Upper lobe of left lung (tissue), 6 donors: ENCODE data around the gene RCAN3. TPM values are rescaled to one million over a fixed set of nuclear protein-coding genes. Genes with fewer than 3 reads are reported as not detected.

ENCODE experiments used
- ATAC-seq, 2 donors: fragments of 200-7000 bp; cut with Tn5 transposase; one replicate each; pipeline ENCODE4 v1.9.1; 2022; ENCODE audit warnings: mild to moderate bottlenecking in 2 of 2, moderate library complexity in 2 of 2; ENCODE audit not compliant: low FRiP score in 2 of 2
- DNase-seq, 2 donors: peaks; one replicate each; pipeline ENCODE4 v3.0.0-alpha.2; 2019 to 2020
- H3K27ac ChIP-seq, 4 donors: fragments of 200-600 bp; sonication (generic); one replicate each; pipeline ENCODE4 v1.5.1; 2016 to 2019
- H3K27me3 ChIP-seq, 4 donors: fragments of 200-600 bp; sonication (generic); one replicate each; pipeline ENCODE4 v1.5.1; 2017 to 2019
- H3K36me3 ChIP-seq, 4 donors: fragments of 200-600 bp; sonication (generic); one replicate each; pipeline ENCODE4 v1.5.1; 2016 to 2019
- H3K4me1 ChIP-seq, 4 donors: fragments of 200-600 bp; sonication (generic); one replicate each; pipeline ENCODE4 v1.5.1; 2018 to 2019
- H3K4me3 ChIP-seq, 4 donors: fragments of 200-600 bp; sonication (generic); one replicate each; pipeline ENCODE4 v1.5.1; 2017 to 2019; ENCODE audit warnings: mild to moderate bottlenecking in 2 of 4, moderate library complexity in 1 of 4
- H3K9me3 ChIP-seq, 4 donors: fragments of 200-600 bp; sonication (generic); one replicate each; pipeline ENCODE4 v1.5.1; 2018 to 2019
- EP300 ChIP-seq, 4 donors: sonication (generic); formaldehyde crosslinking; IDR thresholded peaks; one replicate each; pipeline ENCODE4 v1.5.1; 2017; ENCODE audit warnings: antibody characterized with exemption in 4 of 4, control low read depth in 2 of 4
- POLR2A ChIP-seq, 4 donors: fragments of 450-650 bp; IDR thresholded peaks; one replicate each; pipeline ENCODE4 v1.5.1; 2016 to 2017; ENCODE audit warnings: antibody characterized with exemption in 4 of 4, mild to moderate bottlenecking in 2 of 4
- POLR2AphosphoS5 ChIP-seq, 2 donors: sonication (generic); formaldehyde crosslinking; IDR thresholded peaks; one replicate each; pipeline ENCODE4 v1.5.1; 2017; ENCODE audit warnings: antibody characterized with exemption in 2 of 2
- WGBS, 2 donors: methylation state at CpG; one replicate each; pipeline ENCODE4 v1.1.5; 2017 to 2018; 5-methylcytosine and 5-hydroxymethylcytosine counted together
- total RNA-seq, 6 donors: library from RNA; depleted of rRNA in 4 of 6; stranded (reverse); fragments of >200 nt in 4 of 6; gene quantifications; one replicate each; pipeline versions ENCODE4 v1.1.0 to v1.2.1, GENCODE V29; 2016 to 2021
- TF ChIP-seq, protein P1 (sequence below), 6 experiments: fragments of 450-650 bp in 4 of 6; fragments of 200-600 bp in 2 of 6; sonication (generic) in 2 of 6; IDR thresholded peaks; one replicate each; pipeline ENCODE4 v1.5.1; 2016 to 2019; ENCODE audit warnings: antibody characterized with exemption in 6 of 6
- donor health status: DM: no; HTN: no; CAD: no; lungs with moderate emphysema.
- donor health status: DM: no; HTN: yes; CAD: no; lungs with severe emphysema.

RCAN3 gene
- total RNA-seq, 6 donors from 2014 or later: 13.6 to 35.5 (median 18.6) TPM

DNA sequence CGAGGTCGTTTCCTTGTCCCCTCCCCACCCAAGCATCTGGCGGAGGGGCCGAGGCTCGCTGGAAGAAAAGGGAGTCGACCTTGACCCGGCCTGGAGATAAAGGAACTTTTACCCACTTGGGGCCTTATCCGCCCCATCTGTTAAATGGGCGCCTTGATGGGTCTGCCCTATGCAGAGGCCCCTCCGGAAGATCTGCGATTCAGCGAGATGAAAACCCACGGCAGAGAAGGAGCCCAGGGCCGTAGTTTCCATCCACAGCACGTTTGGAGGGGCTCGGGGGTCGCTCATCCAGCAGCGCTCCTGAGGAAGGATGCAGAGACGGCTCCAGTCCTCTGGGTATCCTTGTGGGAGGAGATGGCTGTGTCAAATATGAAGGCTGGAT lies 53.8 kb downstream of the RCAN3 start:
- WGBS, 2 donors: 51 to 70% methylated on average over 12 to 19 of the region's 19 CpGs
- peak overlapping the region in 3 of 4 donors; percentile 62 to 77 (median 66) for H3K27ac ChIP-seq
- peaks cover 8 to 31% (median 22%) of the 10 kb centered on the region in 4 donors for H3K4me1 ChIP-seq

DNA sequence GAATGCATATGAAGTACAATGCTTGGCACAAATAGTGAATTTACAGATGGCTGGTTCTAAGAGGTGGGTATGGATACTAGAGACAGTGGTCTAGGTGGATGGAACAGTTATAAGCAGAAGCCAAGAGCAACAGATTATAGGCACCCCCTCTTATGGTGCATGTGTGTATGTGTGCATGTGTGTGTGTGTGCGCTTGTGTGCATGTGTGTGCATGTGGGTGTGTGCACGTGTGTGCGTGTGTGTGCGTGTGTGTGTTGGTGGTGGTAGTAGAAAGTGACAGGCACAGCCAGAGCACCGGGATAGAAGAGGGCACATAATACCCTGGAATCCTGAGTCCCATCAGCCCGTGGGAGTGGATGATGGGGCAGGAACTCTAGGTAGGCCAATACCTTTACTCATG lies 54.6 kb downstream of the RCAN3 start:
- Histone ChIP-seq H3K9me3 (no peaks in the 10 kb centered on the region), H3K4me1 (peaks cover 8 to 31% (median 22%) of the 10 kb centered on the region in 4 donors), H3K36me3 (no peaks in the 10 kb centered on the region), H3K4me3 (no peak overlapping the region), H3K27me3 (peaks cover 0 to 13% (median 6%) of the 10 kb centered on the region in 4 donors), H3K27ac (peak overlapping the region in 2 of 4 donors; percentile 22 to 27)
- DNase-seq (no peak), ATAC-seq (no peak)
- no peak for TF ChIP-seq EP300 (IDR thresholded peaks at IDR 0.05)
- TF ChIP-seq, protein P1, sequence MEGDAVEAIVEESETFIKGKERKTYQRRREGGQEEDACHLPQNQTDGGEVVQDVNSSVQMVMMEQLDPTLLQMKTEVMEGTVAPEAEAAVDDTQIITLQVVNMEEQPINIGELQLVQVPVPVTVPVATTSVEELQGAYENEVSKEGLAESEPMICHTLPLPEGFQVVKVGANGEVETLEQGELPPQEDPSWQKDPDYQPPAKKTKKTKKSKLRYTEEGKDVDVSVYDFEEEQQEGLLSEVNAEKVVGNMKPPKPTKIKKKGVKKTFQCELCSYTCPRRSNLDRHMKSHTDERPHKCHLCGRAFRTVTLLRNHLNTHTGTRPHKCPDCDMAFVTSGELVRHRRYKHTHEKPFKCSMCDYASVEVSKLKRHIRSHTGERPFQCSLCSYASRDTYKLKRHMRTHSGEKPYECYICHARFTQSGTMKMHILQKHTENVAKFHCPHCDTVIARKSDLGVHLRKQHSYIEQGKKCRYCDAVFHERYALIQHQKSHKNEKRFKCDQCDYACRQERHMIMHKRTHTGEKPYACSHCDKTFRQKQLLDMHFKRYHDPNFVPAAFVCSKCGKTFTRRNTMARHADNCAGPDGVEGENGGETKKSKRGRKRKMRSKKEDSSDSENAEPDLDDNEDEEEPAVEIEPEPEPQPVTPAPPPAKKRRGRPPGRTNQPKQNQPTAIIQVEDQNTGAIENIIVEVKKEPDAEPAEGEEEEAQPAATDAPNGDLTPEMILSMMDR (IDR thresholded peaks at IDR 0.05): no peak
- TF ChIP-seq POLR2A (IDR thresholded peaks at IDR 0.05): no peak
- TF ChIP-seq POLR2AphosphoS5 (IDR thresholded peaks at IDR 0.05): no peak
- WGBS, 2 donors: 90 to 92% methylated on average over 6 of the region's 6 CpGs

More for the DNA sequence above, 53.8 kb downstream of the RCAN3 start:
- H3K36me3 ChIP-seq: no peaks in the 10 kb centered on the region
- DNase-seq (no peak), ATAC-seq (no peak)
- TF ChIP-seq EP300 (IDR thresholded peaks at IDR 0.05): no peak
- TF ChIP-seq POLR2AphosphoS5 (IDR thresholded peaks at IDR 0.05): no peak
- no peak for TF ChIP-seq POLR2A (IDR thresholded peaks at IDR 0.05)
- TF ChIP-seq, protein P1 (IDR thresholded peaks at IDR 0.05): no peak
- H3K9me3 ChIP-seq: no peaks in the 10 kb centered on the region
- peak overlapping the region in 3 of 4 donors; percentile 49 to 52 (median 51) for H3K4me3 ChIP-seq
- peaks cover 0 to 13% (median 6%) of the 10 kb centered on the region in 4 donors for H3K27me3 ChIP-seq

DNA sequence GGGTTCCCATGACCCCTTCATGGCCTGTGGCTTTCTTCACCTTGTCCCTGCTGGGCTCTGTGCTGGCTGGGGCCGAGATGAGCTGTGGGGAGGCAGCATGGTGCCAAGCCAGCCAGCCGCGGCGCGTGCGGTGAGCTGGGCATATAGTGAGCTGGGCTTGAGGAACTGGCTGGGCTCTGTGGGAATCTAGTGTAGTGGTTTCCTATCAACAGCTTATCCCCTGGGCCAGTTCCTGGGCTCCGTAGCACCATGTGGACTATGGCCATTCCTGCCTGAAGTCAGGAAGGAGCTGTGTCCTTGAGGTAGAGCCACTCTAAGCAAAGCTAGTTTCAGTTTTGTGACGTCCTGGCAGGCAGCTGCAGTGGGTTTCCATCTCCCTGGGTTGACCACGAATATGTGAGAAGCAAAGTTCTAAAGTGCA lies 55.1 kb downstream of the RCAN3 start:
- Histone ChIP-seq H3K36me3 (no peaks in the 10 kb centered on the region), H3K4me1 (peaks cover 8 to 31% (median 24%) of the 10 kb centered on the region in 4 donors), H3K9me3 (no peaks in the 10 kb centered on the region), H3K27ac (peak overlapping the region in 2 of 4 donors; percentile 22 to 27), H3K27me3 (peaks cover 0 to 13% (median 6%) of the 10 kb centered on the region in 4 donors), H3K4me3 (no peak overlapping the region)
- no peak for ATAC-seq
- TF ChIP-seq EP300 (IDR thresholded peaks at IDR 0.05) (no peak), POLR2AphosphoS5 (IDR thresholded peaks at IDR 0.05) (no peak), POLR2A (IDR thresholded peaks at IDR 0.05) (no peak)
- TF ChIP-seq, protein P1 (IDR thresholded peaks at IDR 0.05): no peak
- no peak for DNase-seq
- WGBS, 2 donors: 69 to 71% methylated on average over 7 to 9 of the region's 9 CpGs

DNA sequence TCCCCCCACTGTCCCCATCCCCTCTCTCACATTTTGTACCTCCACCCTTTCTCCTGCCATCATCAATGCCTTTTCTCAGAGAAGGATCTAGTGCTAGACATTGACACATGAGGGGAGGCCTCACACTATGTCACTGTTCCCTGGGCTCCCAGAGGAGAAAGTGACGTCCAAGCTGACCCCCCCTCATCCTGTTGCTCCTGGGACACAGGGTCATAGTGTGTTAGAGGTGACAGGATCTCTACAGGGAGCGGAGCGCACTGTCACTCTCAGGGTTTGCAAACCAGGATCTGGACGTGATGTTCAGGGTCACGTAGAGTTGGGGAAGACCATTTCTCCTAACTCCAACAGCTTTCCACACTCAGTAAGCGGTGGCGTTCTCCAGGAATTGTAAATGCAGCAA lies 55.8 kb downstream of the RCAN3 start:
- ATAC-seq: no peak
- H3K4me3 ChIP-seq: no peak overlapping the region
- H3K36me3 ChIP-seq: no peaks in the 10 kb centered on the region
- H3K9me3 ChIP-seq: no peaks in the 10 kb centered on the region
- H3K4me1 ChIP-seq: peaks cover 8 to 31% (median 26%) of the 10 kb centered on the region in 4 donors
- TF ChIP-seq, protein P1 (IDR thresholded peaks at IDR 0.05): no peak
- TF ChIP-seq POLR2AphosphoS5 (IDR thresholded peaks at IDR 0.05): no peak
- WGBS, 2 donors: 70 to 87% methylated on average over 7 of the region's 7 CpGs
- H3K27ac ChIP-seq: no peak overlapping the region
- peaks cover 0 to 13% (median 6%) of the 10 kb centered on the region in 4 donors for H3K27me3 ChIP-seq
- no peak for DNase-seq
